ENCODE results near the gene BTLA. TPM values are rescaled to one million over a fixed set of nuclear protein-coding genes. Genes with fewer than 3 reads are reported as not detected.

The BTLA gene
- total and polyA plus RNA-seq, 4 donors: 0.30 to 2.0 (median 0.56) TPM

- Histone ChIP-seq H3K4me1 (ENCODE audit: control insufficient read depth in 5 of 5, insufficient read depth in 5 of 5, low read length in 5 of 5) (peaks cover 0 to 20% (median 1%) of the 10 kb centered on the region in 5 donors), H3K27me3 (ENCODE audit: control insufficient read depth in 3 of 3, insufficient read depth in 3 of 3, low read length in 2 of 3) (no peaks in the 10 kb centered on the region), H3K27ac (ENCODE audit: low read depth in 1 of 2, low read length in 1 of 2) (no peak overlapping the region), H3K36me3 (ENCODE audit: control insufficient read depth in 4 of 4, insufficient read depth in 4 of 4, low read length in 4 of 4) (no peaks in the 10 kb centered on the region), H3K9me3 (ENCODE audit: control insufficient read depth in 4 of 4, insufficient read depth in 3 of 4, low read length in 3 of 4) (peaks cover 0 to under 1% (median 0%) of the 10 kb centered on the region in 4 donors), H3K9ac (ENCODE audit: insufficient read depth in 1 of 2, low read length in 2 of 2) (no peak overlapping the region), H3K4me3 (no peak overlapping the region)
- ATAC-seq (ENCODE audit: insufficient read depth, low FRiP score) (no peak), DNase-seq (peak; percentile 56 to 81 (median 79))
- TF ChIP-seq CTCF (IDR thresholded peaks at IDR 0.05; ENCODE audit: control extremely low read depth, extremely low read depth): no peak
- WGBS, 2 donors: 42 to 56% methylated on average over 4 of the region's 4 CpGs
Measured at GRCh38 chr3:112471596-112472325, 27.5 kb downstream of the BTLA start.

- no peaks in the 10 kb centered on the region for H3K9me3 ChIP-seq (ENCODE audit: control insufficient read depth in 4 of 4, insufficient read depth in 3 of 4, low read length in 3 of 4)
- no peak overlapping the region for H3K4me3 ChIP-seq
- no peak overlapping the region for H3K9ac ChIP-seq (ENCODE audit: insufficient read depth in 1 of 2, low read length in 2 of 2)
- H3K27ac ChIP-seq (ENCODE audit: low read depth in 1 of 2, low read length in 1 of 2): no peak overlapping the region
- no peaks in the 10 kb centered on the region for H3K27me3 ChIP-seq (ENCODE audit: control insufficient read depth in 3 of 3, insufficient read depth in 3 of 3, low read length in 2 of 3)
- ATAC-seq (ENCODE audit: insufficient read depth, low FRiP score) (no peak), DNase-seq (no peak)
- H3K36me3 ChIP-seq (ENCODE audit: control insufficient read depth in 4 of 4, insufficient read depth in 4 of 4, low read length in 4 of 4): no peaks in the 10 kb centered on the region
- WGBS, 2 donors: 96 to 98% methylated on average over 4 of the region's 4 CpGs
- peaks cover 0 to 20% (median 1%) of the 10 kb centered on the region in 5 donors for H3K4me1 ChIP-seq (ENCODE audit: control insufficient read depth in 5 of 5, insufficient read depth in 5 of 5, low read length in 5 of 5)
- TF ChIP-seq CTCF (IDR thresholded peaks at IDR 0.05; ENCODE audit: control extremely low read depth, extremely low read depth): no peak
Measured at GRCh38 chr3:112470788-112471187, 28.5 kb downstream of the BTLA start.

GRCh38 chr3:112469671-112470070, 29.6 kb downstream of the BTLA start:
- H3K4me3 ChIP-seq: no peak overlapping the region
- no peaks in the 10 kb centered on the region for H3K9me3 ChIP-seq (ENCODE audit: control insufficient read depth in 4 of 4, insufficient read depth in 3 of 4, low read length in 3 of 4)
- H3K4me1 ChIP-seq (ENCODE audit: control insufficient read depth in 5 of 5, insufficient read depth in 5 of 5, low read length in 5 of 5): peaks cover 0 to 20% (median 1%) of the 10 kb centered on the region in 5 donors
- DNase-seq: no peak
- no peak for TF ChIP-seq CTCF (IDR thresholded peaks at IDR 0.05; ENCODE audit: control extremely low read depth, extremely low read depth)
- no peak overlapping the region for H3K27ac ChIP-seq (ENCODE audit: low read depth in 1 of 2, low read length in 1 of 2)
- no peaks in the 10 kb centered on the region for H3K36me3 ChIP-seq (ENCODE audit: control insufficient read depth in 4 of 4, insufficient read depth in 4 of 4, low read length in 4 of 4)
- H3K27me3 ChIP-seq (ENCODE audit: control insufficient read depth in 3 of 3, insufficient read depth in 3 of 3, low read length in 2 of 3): no peaks in the 10 kb centered on the region
- H3K9ac ChIP-seq (ENCODE audit: insufficient read depth in 1 of 2, low read length in 2 of 2): no peak overlapping the region
- no peak for ATAC-seq (ENCODE audit: insufficient read depth, low FRiP score)

All from lung (tissue), 12 donors.